NCI-H748 (cell line): Measurements from ENCODE around the gene TRPM3.
A peak's percentile ranks its signal among the peaks of the same experiment; 100 is the strongest.

Source experiments
- DNase-seq: peaks from one replicate; lab custom pipeline; 2025; ENCODE audit not compliant: unreplicated experiment; lab: John Stamatoyannopoulos, UW

TRPM3 gene

DNA sequence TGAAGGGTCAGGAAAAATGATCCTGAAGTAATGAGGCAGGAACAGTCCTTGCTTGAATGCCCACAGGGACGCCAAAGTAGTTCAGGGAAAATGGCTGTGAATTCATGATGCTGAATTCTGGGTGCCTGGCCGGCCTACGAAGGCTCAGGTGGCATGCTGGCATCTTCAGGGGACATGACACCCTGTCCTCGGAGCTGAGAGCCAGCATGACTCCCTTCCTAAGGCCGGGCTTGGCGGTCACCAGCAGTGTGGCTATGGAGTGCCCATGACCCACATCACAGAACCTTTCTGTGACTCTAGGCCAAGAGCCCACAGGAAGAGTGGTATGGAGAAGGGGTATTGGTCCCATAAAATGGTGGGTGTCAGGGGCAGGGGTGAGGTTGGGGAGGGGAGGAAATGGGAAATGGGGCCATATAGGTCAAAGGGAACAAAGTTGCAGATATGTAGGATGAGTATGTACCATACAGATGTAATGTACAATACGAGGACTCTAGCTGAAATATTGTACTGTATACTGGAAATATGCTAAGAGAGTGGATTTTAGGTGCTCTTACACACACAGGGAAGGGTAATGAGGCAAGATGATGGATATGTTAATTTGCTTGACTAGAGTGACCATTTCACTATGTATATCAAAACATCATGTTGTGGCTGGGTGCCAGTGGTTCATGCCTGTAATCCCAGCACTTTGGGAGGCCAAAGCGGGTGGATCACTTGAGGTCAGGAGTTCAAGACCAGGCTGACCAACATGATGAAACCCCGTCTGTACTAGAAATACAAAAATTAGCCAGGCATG lies 504.2 kb downstream of the TRPM3 start:
- no peak for DNase-seq

GRCh38 chr9:70616228-70616990 lies 505.0 kb downstream of the TRPM3 start:
- no peak for DNase-seq

DNA sequence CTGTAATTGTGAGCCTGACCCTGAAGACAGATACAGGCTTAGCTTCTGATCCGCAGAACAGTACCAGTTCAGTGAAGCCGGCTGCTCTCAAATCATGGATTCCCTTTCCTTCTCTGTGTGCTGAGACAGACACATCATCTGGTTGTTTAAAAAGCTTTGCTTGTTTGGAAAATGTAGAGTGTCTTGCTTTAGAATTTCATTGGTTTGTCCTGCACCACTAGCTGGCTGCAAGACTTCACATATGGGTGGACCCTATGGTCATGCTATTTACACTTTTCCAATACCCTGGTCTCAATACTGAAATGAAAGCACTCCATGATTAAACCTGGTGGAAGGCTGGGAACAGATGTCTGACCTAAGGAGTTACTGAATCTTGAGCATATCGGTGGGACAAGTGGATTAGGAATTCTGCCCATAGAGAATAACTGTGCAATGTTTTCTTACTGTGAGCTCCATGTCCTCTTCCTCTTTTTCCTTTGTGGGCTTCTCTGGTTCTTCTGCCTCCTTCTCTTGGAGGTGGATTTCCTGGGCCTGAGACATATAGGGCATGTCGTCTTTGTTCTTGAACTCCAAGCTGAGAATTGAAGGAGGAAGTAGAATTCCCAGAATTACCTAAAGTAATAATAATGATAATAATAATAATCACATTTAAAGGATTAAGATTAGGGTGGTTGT lies 505.8 kb downstream of the TRPM3 start:
- DNase-seq = no peak

DNA sequence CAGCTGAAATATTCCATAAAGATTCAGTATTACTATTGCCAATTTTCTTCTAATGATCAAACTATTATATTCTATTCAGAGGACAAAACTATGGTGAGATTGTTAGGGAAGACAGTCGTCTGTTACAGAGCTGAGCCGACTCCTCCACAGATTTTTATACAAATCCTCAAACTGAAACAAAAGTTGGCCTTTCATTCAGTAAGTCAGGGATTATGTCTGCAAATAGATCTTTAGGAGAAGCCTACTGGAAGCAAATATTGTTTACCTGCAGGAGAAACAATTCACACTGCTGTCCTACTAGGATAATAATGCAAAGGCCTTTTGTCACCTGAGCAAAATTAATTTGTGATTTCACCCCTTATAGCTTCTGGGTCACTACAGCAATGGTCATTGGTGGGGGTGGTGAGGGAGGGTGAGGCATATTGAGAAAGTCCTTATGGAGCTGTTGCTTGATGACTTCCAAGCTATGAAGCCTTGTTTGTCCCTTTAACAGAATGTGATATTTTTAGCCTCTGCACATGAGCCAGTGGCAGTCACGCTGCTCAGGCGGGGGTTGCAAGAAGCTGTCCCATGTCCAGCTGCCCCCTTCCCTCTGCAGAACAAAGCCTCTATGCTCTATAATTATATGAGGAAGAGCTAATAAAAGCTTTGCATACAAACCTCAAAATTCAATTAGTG lies 506.5 kb downstream of the TRPM3 start:
- DNase-seq = no peak

GRCh38 chr9:70613024-70613768 lies 508.2 kb downstream of the TRPM3 start:
- no peak for DNase-seq

DNA sequence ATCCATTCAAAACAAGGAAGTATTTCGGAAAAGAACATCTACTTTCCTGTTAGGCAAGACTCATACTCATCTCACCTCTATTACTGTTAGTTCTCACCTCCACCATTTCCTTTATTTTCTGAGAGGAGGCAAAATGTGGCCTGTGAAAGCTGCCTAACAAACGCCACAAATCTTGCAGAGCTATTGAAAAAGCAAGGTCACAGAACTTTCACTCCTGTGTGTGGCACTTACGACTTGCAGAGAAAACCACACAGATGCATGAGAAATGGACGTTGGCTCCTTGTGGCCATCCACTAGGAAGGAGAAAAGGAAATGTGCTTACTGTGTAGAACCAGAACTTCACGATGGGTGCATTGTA lies 511.2 kb downstream of the TRPM3 start:
- DNase-seq = no peak

DNA sequence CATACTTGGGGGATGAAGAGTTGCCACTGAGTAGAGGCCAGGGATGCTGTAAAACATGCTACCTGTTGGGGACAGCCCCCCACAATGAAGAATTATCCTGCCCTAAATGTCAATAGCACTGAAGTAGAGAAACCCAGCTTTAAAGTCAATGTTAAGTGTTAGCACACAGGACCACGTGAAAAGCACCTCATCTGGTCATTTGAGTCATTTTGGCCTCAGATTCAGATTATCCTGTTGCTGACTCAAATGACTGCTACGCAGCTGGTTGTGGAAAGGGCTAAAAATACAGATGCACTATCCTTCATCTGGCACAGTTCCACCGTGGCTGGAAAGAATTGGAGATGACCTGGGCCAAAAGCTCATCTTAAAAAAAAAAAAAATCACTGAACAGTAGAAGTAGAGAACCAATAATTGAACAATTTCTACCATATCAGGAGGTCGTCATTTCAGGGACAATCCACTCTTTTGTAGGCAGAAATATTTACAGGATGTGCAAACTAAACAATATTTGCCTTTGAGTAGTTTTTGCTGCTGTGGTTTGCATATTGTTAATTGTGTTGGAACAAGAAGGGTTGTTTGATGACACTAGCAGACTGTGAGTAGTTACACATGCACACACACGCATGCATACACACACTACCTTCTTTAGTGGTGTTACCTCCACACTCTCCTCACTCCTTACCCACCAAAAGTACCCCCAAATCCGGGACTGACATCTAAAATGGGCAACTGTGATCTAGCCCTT lies 511.7 kb downstream of the TRPM3 start:
- no peak for DNase-seq

DNA sequence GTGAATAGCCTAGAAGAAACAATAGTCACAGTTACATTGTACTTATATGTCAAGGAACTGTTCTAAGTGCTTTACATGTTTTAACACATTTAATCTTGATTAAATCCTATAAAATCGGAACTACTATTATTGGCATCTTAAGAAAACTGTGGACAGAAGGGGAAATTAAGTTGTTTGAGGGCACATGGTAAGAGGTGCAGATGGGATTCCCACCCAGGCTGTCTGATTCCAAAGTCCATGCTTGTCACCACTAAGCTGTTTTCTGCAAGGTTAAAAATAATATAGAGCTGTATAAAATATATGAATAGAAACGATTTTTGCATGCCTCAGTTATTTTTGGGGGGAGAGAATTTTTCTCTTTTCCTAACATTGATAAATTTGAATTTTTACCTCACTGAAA lies 512.4 kb downstream of the TRPM3 start:
- no peak for DNase-seq

DNA sequence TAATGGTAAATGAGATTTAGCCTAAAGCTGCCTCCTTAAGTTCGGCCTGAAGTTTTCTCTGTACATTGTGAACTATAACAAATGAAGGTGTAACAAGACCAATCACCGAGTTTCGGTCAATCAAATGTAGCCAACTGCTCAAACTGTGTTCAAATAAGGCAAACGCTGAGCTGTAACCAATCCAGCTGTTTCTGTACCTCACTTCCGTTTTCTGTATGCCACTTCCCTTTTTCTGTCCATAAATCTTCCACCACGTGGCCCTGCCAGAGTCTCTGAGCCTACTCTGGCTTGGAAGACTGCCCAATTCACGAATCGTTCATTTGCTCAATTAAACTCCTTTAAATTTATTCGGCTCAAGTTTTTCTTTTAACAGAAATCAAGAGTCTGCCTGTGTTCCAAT lies 513.5 kb downstream of the TRPM3 start:
- no peak for DNase-seq

- DNase-seq = no peak
Observed at GRCh38 chr9:70607329-70607728, 514.1 kb downstream of the TRPM3 start.

- no peak for DNase-seq
Observed at GRCh38 chr9:70603020-70603411, 518.4 kb downstream of the TRPM3 start.

DNA sequence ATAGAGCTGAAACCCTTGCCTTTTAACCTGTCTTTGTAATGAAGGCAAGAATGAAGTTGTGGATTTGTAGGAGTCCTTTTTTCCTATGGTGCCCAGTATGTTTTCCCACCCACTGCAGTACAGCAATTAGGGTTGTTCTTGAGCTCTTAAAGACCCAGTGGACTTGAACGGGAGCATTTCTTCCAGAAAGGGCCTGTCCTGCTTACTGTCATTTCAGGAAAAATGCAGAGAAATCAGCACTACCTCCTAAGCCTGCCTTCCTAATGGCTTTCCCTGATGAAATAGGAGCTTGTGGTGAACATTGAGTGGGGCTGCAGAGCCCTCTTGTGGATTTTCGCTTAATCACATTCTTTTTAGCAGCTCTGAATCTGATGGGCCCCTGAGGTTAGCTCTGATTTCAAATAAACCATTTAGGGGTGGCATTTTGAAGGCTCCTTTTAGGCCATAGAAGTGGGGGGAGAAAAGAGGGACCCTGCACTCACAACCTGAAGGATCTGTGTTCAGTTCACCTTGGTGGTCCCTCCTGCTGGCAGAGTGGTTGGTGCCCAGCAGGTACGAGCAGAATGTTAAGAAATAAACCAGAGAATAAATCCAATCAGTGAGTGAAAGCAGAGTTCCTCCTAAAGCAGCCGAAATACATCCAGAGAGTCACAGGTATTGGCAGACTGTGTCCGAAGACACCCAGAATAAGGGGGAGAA lies 519.0 kb downstream of the TRPM3 start:
- DNase-seq = peak; percentile 73

- DNase-seq = peak; percentile 40
Observed at GRCh38 chr9:70601000-70601951, 520.1 kb downstream of the TRPM3 start.

DNA sequence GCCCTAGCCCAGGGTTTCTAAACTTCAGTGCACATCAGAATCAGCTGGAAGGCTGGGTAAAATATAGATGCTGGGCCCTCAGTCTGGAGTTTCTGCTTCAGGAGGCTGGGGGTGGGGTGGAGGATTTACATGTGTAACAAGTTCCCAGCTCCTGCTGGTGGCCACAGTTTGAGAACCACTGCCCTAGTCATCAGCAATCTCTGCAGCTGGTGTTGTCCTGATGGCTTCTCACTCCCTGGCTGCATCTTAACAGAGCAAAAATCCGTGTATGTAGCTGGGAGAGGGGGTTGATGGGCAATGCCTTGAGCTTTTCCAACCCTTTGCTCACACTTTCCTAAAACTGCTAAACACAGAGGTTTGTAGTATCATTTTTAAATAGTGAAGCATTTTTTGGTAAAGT lies 520.9 kb downstream of the TRPM3 start:
- no peak for DNase-seq

GRCh38 chr9:70597886-70598285 lies 523.5 kb downstream of the TRPM3 start:
- DNase-seq = no peak

GRCh38 chr9:70595211-70595610 lies 526.2 kb downstream of the TRPM3 start:
- no peak for DNase-seq

DNA sequence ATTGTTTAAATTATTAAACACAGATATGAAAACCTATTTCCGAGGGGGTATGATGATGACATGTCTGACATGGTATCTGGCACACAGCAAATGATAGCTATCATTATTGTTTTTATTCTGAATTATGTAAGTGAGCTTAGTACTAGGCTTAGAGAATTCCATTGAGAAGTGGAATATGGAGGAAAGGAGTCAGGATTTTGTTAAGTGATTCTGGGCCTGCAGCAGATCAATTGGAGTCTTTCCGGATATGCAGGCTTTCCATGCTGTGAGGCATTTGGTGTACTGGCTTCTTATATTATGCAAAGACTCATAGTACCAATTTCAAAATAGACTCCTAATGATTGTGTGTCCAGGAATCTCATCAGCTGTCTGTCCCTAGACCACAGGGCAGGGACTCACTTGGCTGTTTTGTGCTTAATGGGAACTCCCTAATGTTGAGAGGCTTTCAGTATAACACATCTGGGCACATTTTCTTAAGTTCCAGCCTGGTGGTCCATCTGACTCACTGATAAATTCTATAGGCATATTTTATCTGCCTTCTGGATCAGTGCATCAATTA lies 527.0 kb downstream of the TRPM3 start:
- no peak for DNase-seq

GRCh38 chr9:70593241-70593640 lies 528.2 kb downstream of the TRPM3 start:
- DNase-seq = no peak
